ENCODE results near the gene CCDC158. TPM values are rescaled to one million over a fixed set of nuclear protein-coding genes. Genes with fewer than 3 reads are reported as not detected.

CCDC158 gene
- total RNA-seq, result 6.9 TPM

DNA sequence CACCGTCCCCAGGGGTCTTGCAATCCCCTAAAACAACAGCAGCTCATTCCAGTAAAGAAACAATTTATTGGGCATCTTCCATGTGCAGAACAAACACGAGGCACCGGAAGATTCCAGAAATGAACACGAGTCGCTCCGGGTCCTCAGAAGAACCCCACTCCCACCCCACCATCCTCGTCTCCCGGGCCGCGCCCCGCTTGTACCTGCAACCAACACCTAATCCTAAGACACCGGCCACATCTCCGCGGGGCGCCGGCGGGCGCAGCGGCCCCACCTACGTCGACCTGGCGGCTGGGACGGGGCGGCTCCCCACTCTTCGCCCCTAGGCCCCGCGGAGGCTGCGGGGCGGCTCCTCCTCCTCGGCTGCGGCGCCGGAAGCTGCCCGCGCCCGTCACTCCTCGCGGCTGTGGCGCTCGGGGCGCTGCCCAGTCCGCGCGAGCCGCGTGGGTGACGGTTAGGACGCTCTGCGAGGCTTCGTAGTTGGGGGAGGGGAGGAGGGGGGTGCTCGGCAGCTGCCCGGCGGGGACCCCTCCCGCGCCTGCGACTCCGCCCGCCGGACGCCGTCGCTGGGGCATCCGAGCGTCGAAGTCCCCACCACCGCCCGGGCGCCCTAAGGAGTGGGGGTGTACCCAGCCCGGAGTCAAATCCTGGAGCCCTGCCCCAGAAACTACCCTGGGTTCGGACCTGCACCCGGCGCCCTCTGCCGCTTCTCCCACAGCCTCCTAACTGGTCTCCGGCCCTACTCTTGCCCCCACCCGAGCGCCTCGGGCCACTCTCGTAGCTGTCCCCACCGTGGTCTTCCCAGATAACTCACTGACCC, at the start of gene CCDC158:
Gene CCDC158 (minus strand): TSS at position 380 of the 820 bp plus-strand sequence. CDS start 17,934 bp downstream, outside the sequence.

DNA sequence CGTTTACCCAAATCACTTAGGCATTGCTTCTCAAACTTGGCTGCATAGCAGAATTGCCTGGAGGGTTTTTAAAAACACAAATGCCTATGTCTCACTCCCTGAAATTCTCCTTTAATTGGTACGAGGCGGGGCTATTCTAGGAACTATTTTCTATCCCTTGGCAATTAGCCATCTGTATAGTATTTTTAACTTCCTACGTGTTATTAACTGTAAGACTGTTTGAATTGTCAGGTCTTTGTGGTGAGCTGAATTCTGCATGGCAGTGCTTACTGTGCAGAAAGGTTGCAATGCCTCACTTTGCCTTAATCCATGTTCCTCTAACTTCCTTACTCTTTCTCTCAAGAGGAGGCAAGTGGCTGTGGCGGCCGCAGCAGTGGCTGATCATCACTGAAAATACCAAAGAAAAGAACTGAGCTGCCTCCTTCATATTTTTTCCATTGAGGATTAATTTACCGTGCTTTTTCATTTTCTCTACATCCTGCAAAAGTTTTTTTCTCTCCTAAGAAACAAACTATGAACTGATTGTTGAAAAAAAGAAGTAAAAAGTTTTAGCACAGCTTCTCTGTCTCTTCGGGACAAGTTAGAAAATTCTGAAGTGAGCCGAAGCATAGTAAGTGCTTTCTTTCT, 14.1 kb upstream of the CCDC158 start, which contains the start of gene SHROOM3:
Gene SHROOM3 (plus strand): TSS at position 329 of the 627 bp plus-strand sequence. CDS start 824 bp downstream, outside the sequence.

DNA sequence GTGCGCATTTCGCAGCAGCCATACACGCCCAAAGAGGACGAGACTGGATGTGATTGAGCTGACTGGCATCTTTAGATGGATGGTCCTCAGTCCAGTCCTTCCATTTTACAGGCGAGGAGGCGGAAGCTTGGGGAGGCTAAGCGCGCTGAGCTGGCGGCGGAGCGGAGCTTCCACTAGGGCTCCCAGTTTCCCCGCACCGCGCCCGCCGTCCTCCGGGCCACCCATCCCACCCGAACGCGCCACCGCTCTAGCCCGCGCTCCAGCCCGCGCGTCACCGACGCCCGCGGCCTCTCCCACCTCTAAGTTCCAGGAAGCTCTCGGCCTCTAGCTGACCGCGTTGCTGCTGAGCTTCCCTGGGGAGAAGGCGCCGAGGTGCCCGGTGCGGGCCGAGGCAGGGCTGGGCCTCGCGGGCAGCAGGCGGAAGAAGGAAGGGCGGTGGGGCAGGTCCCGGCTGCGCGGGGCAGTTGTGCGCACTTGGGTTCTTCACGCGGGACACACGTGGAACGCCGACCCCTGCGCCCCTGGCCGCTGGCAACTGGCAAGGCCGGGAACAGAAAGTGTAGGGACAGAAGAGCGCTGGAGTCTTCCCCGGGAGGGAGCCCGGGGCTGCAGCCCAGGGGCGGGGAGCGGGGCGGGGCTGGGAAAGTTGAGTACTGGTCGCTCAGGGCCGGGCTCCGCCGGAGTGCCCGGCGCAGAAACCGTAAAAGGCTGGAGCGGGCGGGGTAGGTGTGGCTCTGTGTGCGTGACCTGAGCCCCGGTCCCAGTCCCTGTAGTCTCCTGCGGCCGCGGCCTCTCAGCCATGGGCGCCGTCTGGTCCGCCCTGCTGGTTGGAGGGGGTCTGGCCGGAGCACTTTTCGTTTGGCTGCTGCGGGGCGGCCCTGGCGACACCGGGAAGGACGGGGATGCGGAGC, 114.7 kb downstream of the CCDC158 start, which contains the start of gene STBD1:
Gene STBD1 (plus strand): TSS at position 763 of the 911 bp plus-strand sequence. CDS start 37 bp downstream, at position 800.

Small RNAs within 50 kb of the gene (small RNA-seq; reads per million reads assigned to genes)
- gene RF00278 (ENCODE audit: low replicate concordance), result not detected
- gene RNU6-1000P (ENCODE audit: low replicate concordance), result not detected

Other genes with a start within 250 kb of the CCDC158 start
- gene SCARB2, start 207.3 kb downstream of the CCDC158 start, total RNA-seq, result 267 TPM
- gene FAM47E, start 169.4 kb downstream of the CCDC158 start, total RNA-seq, result 6.6 TPM
- gene STBD1, start 114.4 kb downstream of the CCDC158 start, total RNA-seq, result 0.31 TPM
- gene SHROOM3, start 14.1 kb upstream of the CCDC158 start, total RNA-seq, result 32.9 TPM

Measured in parietal lobe (tissue), 2 donors.